GM18517 (cell line): ENCODE results near the gene AICDA.

Experiments used
- ATAC-seq: cut with Tn5 transposase; IDR thresholded peaks from one replicate; pipeline ENCODE4 v1.9.1; 2021; ENCODE audit warnings: mild to moderate bottlenecking, moderate library complexity; ENCODE audit not compliant: unreplicated experiment

AICDA gene

DNA sequence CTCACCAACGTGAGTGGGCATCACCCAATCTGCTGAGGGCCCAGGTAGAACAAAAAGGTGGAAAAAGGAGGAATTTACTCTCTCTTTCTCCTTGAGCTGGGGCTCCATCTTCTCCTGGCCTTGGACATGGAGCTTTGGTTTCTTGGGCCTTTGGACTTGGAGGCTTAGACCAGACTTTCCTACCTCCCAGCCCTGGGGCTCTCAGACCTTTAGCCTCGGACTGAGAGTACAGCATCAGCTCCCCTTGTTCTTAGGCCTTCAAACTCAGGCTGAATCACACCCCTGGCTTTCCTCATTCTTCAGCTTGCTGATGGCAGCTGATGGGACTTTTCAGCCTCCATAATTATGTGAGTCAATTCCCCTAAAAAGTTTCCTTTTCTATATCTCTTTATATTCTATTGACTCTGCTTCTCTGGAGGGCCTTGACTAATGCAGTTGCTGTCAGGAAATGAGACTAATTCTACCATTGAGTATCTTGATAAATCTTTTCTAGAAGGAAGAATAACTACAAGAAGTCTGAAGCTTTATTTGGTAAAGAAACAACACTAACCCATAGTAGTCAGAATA lies 56.0 kb downstream of the AICDA start:
- no peak for ATAC-seq

DNA sequence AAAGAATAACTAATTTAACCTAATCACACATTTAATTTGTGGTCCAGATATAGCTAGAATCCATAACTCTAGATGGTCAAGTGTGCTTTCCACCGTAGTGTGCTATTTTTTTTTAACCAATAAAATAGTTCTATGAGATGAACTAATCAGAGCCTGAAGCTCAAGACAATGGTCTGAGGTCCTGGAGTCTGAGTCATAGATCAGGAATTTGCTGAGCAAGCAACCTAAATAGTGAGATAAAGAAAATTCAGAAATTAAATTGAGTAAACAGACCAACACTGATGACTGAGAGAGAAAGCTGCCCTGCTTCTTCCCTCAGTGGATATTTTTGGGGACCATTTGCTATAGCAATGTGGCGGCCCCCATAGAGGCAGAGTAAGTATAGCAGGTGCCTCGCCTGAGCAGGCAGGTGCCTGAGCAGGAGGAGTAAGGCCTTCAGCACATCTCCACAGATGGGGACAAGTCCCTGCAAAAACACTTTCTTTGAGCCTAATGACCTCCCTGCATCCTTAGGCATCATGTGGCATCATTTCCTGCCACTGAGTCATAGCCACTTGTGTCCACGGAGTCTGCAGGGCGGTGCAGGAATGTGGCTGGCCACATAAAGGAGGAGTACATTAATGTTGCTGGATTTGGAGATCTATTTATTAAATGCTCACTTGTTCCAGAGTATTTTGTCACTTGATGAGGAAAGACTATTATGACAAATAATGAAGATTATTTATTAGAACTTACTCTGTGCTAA lies 58.0 kb downstream of the AICDA start:
- ATAC-seq: no peak

DNA sequence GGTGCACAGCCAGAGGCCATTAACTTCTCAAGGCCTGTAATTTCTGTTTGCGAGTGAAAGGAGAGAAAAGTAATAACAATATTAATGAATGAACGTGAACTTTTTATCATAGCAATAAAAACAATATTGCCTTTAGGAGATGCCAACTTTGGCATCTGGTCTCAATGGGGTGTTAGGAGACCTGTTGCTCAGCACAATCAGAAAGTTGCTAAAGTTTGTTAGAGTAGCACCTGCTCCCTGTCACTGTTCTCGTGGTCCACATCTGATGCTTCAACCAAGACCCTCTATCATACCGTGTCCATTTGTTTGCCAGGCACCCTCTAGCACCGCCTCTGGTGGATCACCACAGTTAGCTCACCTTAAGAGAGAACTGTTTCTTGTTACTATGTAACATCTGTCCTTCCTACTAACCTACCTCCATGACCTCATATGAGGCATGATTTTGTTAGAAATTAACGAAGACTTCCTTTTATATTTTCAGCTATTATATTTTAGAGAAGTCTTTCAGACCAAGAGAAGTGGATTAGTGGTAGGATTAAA lies 59.5 kb downstream of the AICDA start:
- ATAC-seq: no peak
